IMR-90 (cell line): ENCODE results near the gene ZBTB40.

Experiments
- RCOR1 ChIP-seq: IDR thresholded peaks from 2 replicates; pipeline ENCODE4 v1.6.1; 2012; ENCODE audit warnings: mild to moderate bottlenecking, low read length, improper control_type of control experiment; ENCODE audit not compliant: insufficient replicate concordance
- TF ChIP-seq, protein P1 (sequence below): conservative IDR thresholded peaks from 2 replicates; pipeline ENCODE4 v1.5.1; 2012; ENCODE audit warnings: mild to moderate bottlenecking, low read depth, low read length, improper control_type of control experiment

DNA sequence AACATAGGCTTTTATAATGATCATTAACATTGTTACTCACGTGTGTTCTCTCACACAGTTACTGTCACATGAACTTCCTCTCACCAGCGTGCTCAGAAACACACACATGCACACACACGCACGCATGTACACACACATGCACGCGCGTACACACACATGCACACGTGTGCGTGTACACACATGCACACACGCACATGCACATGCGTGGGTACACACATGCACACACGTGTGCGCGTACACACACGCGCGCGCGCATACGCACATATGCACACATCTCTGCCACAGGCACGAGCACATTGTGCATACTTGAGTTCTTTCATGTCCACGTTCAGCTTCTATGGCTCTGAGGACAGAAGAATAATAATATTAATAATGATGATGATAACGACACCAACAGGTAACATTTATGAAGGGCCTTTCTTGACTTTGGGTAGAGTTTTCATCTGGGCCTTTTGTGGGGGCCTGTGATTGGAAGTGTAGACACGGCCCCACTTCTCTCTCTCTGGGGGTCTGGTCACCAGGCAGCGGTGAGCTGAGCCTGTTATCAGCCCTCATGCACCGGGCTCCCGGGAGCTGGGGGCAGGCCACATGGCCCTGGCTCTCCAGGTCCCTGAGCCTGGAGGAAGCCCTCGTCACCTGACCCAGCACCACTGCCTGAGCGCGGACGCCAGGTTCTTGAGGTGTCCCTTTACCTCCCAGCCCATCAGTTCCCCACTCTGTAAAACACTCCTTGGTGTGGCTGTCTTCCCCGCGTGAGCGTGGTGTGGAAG lies 118.7 kb downstream of the ZBTB40 start:
- TF ChIP-seq RCOR1 = no peak
- TF ChIP-seq, protein P1, sequence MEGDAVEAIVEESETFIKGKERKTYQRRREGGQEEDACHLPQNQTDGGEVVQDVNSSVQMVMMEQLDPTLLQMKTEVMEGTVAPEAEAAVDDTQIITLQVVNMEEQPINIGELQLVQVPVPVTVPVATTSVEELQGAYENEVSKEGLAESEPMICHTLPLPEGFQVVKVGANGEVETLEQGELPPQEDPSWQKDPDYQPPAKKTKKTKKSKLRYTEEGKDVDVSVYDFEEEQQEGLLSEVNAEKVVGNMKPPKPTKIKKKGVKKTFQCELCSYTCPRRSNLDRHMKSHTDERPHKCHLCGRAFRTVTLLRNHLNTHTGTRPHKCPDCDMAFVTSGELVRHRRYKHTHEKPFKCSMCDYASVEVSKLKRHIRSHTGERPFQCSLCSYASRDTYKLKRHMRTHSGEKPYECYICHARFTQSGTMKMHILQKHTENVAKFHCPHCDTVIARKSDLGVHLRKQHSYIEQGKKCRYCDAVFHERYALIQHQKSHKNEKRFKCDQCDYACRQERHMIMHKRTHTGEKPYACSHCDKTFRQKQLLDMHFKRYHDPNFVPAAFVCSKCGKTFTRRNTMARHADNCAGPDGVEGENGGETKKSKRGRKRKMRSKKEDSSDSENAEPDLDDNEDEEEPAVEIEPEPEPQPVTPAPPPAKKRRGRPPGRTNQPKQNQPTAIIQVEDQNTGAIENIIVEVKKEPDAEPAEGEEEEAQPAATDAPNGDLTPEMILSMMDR = no peak
